Retinal pigment epithelial cell (primary cell): Measurements from ENCODE around the gene TTLL4.
A peak's percentile ranks its signal among the peaks of the same experiment; 100 is the strongest.

Experiments used
- DNase-seq: peaks from one replicate; pipeline ENCODE4 v3.0.0-alpha.2; 2010; ENCODE audit warnings: low read depth
- H3K4me3 ChIP-seq: 2 replicates; pipeline ENCODE4 v1.5.1; 2011; ENCODE audit warnings: mild to moderate bottlenecking, low read length, control low read depth, moderate library complexity
- TF ChIP-seq, protein P1 (sequence below): conservative IDR thresholded peaks from 2 replicates; pipeline ENCODE4 v1.5.1; 2011; ENCODE audit warnings: low read depth, low read length, control low read depth, inconsistent platforms

Gene TTLL4

DNA sequence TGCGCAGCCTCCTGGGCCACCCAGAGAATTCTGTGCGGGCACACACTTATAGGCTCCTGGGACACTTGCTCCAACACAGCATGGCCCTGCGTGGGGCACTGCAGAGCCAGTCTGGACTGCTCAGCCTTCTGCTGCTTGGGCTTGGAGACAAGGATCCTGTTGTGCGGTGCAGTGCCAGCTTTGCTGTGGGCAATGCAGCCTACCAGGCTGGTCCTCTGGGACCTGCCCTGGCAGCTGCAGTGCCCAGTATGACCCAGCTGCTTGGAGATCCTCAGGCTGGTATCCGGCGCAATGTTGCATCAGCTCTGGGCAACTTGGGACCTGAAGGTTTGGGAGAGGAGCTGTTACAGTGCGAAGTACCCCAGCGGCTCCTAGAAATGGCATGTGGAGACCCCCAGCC lies 11.8 kb upstream of the TTLL4 start:
- no peak for DNase-seq
- TF ChIP-seq, protein P1, sequence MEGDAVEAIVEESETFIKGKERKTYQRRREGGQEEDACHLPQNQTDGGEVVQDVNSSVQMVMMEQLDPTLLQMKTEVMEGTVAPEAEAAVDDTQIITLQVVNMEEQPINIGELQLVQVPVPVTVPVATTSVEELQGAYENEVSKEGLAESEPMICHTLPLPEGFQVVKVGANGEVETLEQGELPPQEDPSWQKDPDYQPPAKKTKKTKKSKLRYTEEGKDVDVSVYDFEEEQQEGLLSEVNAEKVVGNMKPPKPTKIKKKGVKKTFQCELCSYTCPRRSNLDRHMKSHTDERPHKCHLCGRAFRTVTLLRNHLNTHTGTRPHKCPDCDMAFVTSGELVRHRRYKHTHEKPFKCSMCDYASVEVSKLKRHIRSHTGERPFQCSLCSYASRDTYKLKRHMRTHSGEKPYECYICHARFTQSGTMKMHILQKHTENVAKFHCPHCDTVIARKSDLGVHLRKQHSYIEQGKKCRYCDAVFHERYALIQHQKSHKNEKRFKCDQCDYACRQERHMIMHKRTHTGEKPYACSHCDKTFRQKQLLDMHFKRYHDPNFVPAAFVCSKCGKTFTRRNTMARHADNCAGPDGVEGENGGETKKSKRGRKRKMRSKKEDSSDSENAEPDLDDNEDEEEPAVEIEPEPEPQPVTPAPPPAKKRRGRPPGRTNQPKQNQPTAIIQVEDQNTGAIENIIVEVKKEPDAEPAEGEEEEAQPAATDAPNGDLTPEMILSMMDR: no peak
- no peak overlapping the region for H3K4me3 ChIP-seq

DNA sequence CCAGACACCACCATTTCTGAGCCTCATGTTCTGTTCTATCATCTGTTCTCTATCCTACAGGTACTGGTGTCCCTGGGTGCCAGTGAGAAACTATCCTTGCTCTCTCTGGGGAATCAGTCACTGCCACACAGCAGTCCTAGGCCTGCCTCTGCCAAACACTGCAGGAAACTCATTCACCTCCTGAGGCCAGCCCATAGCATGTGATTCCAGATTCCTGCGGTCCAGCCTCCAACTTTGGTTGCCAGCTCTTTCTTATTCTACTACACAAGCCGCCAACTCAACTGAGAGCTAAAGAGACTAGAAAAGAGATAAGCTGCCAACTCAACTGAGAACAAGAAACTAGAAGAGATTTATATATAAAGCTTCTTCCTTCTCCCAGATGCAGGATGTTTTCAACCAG lies 8.8 kb upstream of the TTLL4 start:
- no peak for DNase-seq
- TF ChIP-seq, protein P1: no peak

DNA sequence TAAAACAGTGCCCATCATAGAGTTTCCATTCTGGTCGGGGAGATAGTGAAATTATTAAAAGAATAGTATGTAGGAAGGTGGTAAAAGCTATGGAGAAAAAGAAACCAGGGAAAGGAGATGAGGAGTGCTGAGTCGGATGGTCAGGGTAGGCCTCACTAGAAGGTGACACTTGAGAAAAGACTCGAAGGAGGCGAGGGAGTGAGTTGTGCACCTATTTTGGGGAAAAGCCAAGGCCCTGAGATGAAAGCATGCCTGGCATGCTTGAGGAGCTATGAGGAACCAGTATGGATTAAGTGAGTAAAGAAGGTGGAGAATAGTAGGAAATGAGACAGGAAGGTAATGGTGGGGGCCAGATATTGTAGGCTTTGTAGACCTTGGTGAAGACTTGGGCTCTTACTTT lies 7.3 kb upstream of the TTLL4 start:
- TF ChIP-seq, protein P1: no peak
- H3K4me3 ChIP-seq: no peak overlapping the region
- DNase-seq: no peak

More for the DNA sequence above, 8.8 kb upstream of the TTLL4 start:
- no peak overlapping the region for H3K4me3 ChIP-seq

DNA sequence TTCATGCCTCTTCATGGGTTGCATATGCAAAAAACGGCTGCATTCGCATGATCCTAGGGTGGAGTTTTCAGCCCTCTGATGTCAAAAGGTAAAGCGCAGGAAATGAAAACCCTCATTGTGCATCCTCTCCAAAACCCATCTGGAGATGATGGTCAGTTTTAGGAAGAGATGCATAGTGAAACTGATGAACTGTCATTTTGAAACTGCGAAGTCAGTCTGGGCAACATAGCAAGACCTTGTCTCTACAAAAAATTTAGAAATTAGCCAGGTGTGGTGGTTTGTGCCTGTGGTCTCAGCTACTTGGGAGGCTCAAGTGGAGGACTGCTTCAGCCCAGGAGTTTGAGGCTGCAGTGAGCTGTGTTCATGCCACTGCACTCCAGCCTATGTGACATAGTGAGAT lies 2.5 kb upstream of the TTLL4 start:
- no peak for DNase-seq
- H3K4me3 ChIP-seq: no peak overlapping the region
- TF ChIP-seq, protein P1: no peak

DNA sequence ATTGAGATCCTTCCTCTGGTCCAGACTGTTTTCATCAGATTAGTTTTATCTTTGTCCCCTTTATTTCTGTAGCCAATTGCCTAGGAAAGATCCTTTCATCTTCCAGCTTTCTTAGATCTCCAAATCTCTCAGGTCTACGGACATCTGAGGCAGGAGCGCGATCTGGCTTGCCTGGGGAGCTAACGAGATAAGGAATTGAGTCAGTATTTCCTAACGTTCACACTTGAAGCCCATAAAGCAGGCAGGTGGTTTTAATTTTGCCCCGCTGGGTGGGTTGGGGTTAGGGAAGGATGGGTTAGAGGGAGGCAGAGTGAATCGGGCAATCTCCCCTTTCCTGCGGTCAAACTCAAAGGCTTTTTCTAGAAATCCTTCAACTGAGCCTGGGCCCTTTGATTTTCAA lies 727 bp upstream of the TTLL4 start:
- no peak overlapping the region for H3K4me3 ChIP-seq
- TF ChIP-seq, protein P1: no peak
- no peak for DNase-seq

DNA sequence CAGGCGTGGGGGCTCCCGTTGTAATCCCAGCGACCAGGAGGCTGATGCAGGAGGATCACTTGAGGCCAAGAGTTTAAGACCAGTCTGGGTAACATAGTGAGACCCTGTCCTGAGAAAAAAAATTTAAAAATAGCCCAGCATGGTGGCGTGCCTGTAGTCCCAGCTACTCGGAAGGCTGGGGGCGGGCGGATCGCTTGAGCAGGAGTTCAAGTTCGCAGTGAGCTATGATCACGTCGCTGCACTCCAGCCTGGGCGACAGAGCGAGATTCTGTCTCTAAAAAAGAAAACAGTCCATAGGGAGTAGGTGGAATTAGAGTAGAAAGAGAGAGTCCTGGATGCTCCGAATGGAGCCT lies 325 bp upstream of the TTLL4 start:
- H3K4me3 ChIP-seq: peak overlapping the region; percentile 88
- TF ChIP-seq, protein P1: no peak
- DNase-seq: no peak

DNA sequence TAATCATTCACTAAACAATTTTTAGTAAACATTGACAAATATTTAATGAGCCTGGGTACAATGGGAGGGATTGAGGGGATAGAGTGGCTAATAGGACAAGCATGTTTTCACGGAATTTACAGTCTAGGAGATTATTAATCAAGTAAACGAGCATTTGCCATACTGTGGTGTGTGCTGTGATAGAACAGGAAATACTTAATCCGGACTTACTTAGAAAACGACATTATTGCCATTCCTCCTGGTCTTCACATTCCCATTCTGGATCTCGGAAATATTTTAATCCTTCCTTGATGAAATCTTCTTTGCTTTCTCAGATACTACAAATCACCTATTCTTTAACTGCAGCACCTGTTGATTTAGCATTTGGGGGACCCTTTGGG lies 905 bp downstream of the TTLL4 start:
- peak; percentile 55 for DNase-seq
- TF ChIP-seq, protein P1: no peak
- H3K4me3 ChIP-seq: peak overlapping the region; percentile 88
